KOPT-K1 (cell line): ENCODE results near the gene PYGM.
A peak's percentile ranks its signal among the peaks of the same experiment; 100 is the strongest.

Source experiments
- H3K27ac ChIP-seq: fragments of 200-600 bp; sonication (generic); 2 replicates; pipeline ENCODE4 v1.5.1; 2016; ENCODE audit warnings: antibody characterized with exemption, mild to moderate bottlenecking, low read depth, low read length; ENCODE audit not compliant: poor library complexity, severe bottlenecking
- H3K36me3 ChIP-seq: fragments of 200-600 bp; sonication (generic); 2 replicates; pipeline ENCODE4 v1.5.1; 2017; ENCODE audit warnings: antibody characterized with exemption, mild to moderate bottlenecking, low read length, moderate library complexity; ENCODE audit not compliant: insufficient read depth
- H3K9me3 ChIP-seq: fragments of 200-600 bp; sonication (generic); 2 replicates; pipeline ENCODE4 v1.5.1; 2017; ENCODE audit warnings: antibody characterized with exemption, low read length, mild to moderate bottlenecking; ENCODE audit not compliant: insufficient read depth, poor library complexity, severe bottlenecking

Gene PYGM

DNA sequence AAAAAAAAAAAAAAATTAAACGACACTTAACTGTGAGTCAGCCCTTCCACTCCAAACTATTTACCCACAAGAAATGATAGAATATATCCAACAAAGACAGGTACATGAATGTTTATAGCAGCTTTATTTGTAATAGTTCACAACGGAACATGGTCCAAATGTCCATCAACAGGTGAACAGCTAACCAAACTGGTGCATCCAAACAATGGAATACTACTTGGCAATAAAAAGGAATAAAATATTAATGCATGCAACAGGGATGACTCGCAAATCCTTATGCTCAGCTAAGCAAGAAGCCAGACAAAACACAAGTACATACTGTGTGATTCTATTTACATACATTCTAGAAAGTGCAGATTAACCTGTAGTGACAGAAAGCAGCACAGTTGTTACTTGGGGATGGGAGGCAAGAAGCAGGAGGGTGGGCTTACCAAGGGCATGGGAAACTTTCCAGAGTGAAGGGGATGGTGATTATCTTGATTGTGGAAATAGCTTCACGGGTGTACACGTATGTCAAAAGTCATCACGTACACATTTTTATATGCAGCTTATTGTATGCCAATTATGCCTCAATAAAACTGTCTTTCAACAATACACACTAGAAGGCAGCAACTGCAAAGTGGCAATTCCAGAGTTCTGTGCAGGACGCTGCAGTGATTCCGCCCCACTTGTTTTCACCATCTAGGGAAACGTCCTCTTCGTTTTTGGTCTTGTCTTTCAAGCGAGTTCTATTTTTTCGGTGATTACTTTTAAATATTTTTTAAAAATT is 25.2 kb upstream of the PYGM start:
- peaks cover 25% of the 10 kb centered on the region; the same call in 1 of the 2 replicates for H3K36me3 ChIP-seq
- H3K27ac ChIP-seq, result no peak overlapping the region
- H3K9me3 ChIP-seq, result no peaks in the 10 kb centered on the region

DNA sequence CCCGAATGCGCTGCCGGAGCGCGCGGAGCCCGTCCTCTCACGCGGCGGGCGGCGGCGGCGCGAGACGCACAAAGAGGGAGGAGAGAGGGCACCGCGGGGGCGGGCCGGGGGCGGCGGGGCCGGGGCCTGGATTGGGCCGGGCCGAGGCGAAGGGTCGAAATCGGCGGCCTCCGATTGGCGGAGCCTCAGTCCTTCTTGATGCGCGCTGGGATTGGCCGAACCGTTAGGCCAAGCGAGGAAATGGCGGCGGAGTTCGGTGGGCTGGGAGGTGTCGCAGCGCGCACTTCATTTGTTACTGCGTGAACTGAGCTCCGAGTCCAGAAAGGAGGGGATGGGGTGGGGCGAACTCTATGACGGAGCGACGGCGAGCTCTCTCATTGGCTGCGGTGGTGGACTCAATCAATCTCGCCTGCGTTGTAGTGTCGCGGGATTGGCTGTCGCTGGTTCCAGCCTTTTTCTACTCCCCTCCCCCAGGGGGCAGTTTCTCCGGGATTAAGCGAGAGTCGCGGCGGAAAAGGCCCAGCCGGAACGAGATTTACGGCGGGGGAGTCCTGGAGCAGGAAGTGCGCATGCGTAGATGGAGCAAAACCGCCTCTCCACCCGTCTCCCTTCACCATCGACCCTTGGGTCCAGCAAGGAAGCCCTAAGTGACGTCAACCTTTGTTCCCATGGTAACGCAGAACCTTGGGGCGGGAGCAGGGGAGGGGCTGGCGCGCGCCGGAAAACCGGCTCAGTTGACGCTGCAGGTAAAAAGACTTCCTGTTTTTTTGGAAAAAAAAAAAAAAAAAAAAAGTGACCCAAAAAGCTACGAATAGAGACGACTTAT is 18.9 kb upstream of the PYGM start, which contains the start of gene SF1:
Gene SF1 (minus strand): TSS at position 70 of the 826 bp plus-strand sequence. CDS start 150 bp downstream, outside the sequence.
- Histone ChIP-seq H3K9me3 (no peaks in the 10 kb centered on the region), H3K36me3 (peaks cover 39% of the 10 kb centered on the region), H3K27ac (peak within 1 kb of the TSS; percentile 94)

DNA sequence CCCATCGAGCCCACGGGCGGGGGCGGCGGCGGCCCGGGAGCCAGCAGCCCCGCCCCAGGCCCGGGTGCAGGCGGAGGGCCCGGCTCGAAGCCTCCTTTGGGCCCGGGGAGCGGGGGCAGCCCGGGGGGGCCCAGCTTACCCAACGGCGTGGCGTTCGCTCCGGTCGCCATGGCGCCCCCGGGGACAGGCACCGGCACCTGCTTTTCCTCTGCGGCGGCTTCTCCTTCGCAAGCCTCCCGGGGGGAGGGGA is 18.4 kb upstream of the PYGM start:
- Histone ChIP-seq H3K9me3 (no peaks in the 10 kb centered on the region), H3K36me3 (peaks cover 44% of the 10 kb centered on the region), H3K27ac (peak overlapping the region; percentile 94)

DNA sequence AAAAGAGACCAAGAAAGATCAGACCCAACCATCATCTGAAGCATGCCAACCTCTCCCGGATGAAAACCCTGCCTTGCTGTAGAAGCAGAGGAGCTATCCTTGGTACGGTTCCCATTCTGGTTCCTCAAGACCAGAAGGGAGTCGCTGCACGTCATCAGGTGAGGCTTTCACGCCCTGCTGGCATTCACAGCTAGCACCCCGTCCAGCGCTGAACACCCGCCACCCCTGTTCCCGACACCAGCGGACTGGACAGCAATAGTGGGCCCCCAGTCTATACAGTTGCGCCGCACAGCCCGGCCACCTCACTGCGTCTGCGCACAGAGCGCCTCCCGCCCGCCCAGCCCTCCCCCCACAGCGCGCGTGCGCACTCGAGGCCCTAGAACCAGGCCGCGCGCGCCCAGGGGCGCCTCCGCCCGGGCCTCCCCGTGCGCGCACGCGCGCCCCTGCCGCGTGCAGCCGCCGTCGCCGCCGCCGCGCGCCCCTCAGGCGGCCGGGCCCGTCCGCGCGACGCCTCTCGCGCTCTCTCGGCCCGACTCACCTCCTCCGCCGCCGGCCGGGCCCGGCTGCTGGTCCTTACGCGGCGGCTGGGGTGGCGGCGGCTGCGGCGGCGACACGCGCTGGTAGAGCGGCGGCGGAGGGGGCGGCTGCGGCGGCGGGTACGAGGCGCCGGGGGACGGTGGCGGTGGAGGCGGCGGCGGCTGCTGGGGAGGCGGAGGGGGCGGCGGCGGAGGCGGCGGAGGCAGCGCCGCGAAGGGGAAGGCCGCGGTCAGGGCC is 17.9 kb upstream of the PYGM start:
- H3K27ac ChIP-seq, result peak overlapping the region; percentile 94

DNA sequence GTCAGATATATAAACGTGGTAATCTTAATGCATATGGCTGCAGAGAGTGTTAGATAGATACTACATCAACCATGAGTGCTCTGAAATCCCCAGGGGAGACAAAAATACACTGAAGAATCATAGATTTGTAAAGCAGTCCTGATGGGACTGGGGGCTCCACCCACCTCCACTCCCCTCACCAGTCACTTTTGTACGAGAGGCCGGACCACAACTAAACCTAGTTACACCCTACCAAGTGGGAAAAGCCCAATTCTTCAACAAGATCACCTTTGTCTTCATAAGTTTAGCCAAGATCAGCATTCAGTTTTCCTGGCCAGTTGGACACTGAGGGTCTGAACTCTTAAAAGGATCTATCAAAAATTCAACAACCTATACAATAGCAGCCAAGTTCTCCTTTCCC is 17.1 kb upstream of the PYGM start:
- Histone ChIP-seq H3K9me3 (no peaks in the 10 kb centered on the region), H3K27ac (peak overlapping the region; percentile 94), H3K36me3 (peaks cover 57% of the 10 kb centered on the region)

More for the DNA sequence above, 17.9 kb upstream of the PYGM start:
- H3K9me3 ChIP-seq, result no peaks in the 10 kb centered on the region
- peaks cover 49% of the 10 kb centered on the region for H3K36me3 ChIP-seq

DNA sequence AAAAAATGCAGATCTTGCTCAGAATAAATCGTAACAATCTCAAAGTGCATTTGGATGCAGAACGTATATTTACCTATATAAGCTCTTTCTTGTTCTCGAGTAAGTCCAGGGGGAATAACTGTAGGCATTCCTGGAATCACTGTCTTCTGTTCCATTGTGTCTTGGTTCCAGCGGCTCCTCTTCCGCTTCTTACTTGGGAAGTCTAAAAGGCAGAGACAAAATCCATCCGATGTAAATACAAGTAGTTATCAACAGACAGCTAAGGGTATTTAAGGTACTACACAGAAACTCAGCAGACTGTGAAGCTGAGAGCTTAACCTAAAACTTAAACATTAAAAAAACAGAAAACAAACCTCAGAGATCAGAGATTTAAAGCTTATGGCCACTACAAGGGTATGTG is 16.7 kb upstream of the PYGM start:
- peaks cover 61% of the 10 kb centered on the region for H3K36me3 ChIP-seq
- H3K9me3 ChIP-seq, result no peaks in the 10 kb centered on the region
- no peak overlapping the region for H3K27ac ChIP-seq

DNA sequence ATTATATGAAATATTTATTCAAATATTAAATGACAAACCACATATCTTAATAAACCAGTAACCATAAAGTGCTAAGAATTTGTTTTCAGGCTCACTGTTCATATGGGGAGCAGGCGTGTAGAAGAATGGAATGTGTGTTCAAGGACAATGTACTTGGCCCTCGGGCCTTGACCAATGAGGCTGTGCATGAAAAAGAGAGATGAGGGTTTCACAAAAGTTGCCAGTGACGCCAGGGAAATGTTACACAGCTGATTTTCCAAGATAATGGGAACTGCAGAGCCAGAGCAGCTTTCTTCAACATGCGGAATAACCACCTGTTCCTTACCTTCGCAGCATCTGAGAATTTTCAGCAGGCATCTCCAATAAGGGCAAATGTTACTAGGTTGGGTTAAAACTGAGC is 14.4 kb upstream of the PYGM start:
- H3K27ac ChIP-seq, result no peak overlapping the region
- H3K9me3 ChIP-seq, result no peaks in the 10 kb centered on the region
- peaks cover 84% of the 10 kb centered on the region for H3K36me3 ChIP-seq

DNA sequence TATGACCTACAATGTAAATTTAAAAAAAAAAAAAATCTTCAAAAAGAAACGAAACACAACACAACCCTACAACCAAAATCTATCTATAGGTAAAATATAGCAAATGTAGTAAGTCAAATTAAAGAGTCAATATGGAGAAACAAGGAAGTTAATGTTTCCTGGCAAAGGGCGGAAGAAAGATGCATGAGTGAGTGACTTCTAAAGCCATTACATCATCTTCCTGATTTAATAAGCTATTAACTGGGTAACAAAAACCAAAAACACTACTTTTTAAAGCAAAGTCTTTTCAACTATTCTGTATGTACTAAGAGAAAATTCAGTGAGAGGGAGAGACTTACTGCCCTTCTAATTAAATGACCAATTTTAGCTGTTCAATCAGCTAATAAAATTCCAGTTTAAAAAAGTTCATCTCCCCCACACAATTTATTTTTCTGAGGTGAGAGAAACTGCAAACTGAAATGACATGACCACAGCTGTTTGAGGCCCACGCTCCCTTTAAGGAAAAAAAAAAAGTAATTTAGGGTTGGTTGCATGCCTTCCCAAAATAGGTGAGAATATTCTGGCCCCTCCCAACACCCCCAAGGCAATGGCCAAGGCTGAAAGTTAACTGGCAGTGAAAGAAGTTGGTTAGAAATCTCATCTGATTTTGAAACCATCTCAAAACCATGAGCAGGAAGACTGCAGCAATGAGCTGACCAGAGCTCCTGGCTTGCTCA is 12.7 kb upstream of the PYGM start:
- no peaks in the 10 kb centered on the region for H3K9me3 ChIP-seq
- no peak overlapping the region for H3K27ac ChIP-seq
- peaks cover 100% of the 10 kb centered on the region for H3K36me3 ChIP-seq

DNA sequence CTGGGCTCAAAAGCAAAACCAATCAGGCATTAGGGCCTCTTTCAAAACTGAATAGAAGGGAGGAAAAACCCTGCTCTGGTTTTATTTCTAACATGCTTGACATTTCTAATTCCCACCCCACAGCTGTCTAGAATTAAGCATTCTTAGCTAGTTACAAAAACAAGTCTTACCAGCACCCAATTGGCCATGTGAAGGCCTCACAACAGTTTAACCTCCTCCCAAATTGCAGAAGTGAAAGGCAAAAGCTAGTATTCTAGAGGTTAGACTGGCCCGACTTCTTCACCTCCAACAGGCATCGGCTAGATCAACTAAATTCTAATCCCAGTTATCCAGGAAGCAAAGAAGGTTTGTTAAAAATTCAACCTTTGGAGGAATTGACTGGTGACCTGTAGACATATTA is 12.1 kb upstream of the PYGM start:
- H3K9me3 ChIP-seq, result no peaks in the 10 kb centered on the region
- no peak overlapping the region for H3K27ac ChIP-seq
- H3K36me3 ChIP-seq, result peaks cover 100% of the 10 kb centered on the region

DNA sequence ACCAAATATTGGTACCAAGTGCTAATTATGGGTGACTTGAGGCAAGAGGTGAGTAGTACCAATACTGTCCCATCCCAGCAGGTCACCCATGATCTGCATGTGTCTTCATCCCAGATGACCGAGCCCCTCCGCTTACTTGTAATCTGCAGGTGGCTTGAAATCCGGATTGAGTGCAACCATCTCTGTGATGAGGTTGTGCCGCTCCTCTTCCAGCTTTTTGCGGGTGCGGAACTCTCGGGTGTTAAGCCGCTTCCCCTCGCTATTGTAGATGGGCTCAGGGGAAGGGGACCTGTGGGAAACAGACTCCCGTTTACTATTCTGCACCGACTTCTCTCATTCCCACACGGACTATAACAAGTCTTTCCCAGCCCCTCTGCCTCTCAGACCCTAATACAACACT is 10.3 kb upstream of the PYGM start:
- Histone ChIP-seq H3K9me3 (no peaks in the 10 kb centered on the region), H3K36me3 (peaks cover 99% of the 10 kb centered on the region), H3K27ac (no peak overlapping the region)

DNA sequence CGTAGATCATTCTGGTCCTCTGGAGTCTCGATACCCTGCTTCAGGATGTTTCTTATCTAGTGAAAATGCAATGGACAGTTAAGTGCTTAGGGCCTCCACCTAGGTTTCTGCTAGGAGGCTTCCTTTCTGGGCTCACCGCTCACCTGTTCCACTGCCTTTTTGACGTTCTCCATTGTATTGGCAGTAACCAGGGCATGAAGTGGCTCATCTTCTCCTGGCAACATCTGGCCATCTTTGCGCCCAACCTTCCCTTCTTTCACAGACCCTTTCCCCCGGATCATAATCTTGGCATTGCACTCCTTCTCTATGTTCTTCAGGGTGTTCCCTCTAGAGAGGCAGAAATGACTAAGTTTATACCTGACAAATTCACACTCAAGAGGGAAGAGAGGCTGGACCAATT is 9.5 kb upstream of the PYGM start:
- H3K36me3 ChIP-seq, result peaks cover 97% of the 10 kb centered on the region
- no peaks in the 10 kb centered on the region for H3K9me3 ChIP-seq
- no peak overlapping the region for H3K27ac ChIP-seq

DNA sequence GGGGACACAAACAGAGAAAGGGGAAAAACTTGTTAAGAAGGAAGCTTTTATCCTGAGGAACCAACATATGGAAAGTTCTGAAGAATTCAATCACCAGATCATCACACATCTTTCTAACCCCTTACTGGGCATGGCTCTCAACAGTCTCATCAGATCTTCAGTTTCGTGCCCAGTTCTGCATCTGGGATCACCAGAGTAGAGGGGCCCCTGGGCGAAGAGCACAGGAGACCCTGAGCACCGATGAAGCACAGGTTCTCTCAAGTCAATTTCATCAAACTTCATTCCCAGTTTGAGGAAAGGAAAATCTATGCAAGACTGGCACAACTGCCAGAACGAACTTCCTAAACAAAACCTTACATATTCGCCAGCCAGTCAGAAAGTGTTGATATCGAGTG is 8.5 kb upstream of the PYGM start:
- Histone ChIP-seq H3K9me3 (no peaks in the 10 kb centered on the region), H3K27ac (no peak overlapping the region), H3K36me3 (peaks cover 96% of the 10 kb centered on the region)

DNA sequence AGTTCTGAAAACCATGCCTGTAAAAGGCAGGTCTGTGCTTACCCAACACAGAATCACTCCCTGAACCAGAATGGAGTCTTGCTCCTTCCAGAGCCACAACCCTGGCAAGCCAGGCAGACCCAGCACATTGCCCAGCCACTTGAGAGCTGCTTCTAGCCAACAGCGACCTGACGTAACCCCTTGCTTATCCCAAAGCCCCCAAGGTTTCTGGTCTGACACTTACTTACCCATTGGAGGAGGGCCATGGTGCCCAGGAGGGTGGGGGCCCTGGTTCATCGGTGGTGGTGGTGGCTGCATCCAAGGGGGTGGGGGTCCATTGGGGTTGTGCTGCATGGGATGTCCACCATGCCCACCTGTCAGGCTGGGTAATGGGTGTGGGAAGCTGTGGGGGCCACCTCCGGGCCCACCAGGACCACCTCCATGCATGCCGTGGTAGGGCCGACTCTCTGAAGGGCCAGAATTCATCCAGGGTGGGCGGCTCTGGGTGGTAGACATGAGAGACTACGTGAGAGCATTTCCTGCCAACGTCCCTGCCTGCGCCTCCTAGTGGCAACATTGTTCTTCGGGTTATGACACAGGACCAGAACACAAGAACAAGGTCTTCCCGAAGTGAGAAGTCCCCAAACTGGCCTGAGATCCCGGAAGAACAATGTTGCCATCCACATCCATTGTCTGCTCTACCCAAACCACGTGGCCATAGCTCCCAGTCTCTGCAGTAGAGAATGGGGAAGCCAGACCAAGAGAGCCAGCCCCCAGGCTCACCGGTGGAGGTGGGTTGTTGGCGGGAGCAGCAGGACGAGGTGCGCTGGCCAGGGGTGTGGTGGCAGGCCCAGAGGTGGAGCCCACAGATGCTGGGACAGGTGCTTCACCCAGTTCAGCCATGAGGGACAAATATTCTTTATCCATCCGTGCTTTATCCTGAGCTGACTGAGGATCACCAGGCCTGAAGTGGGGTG is 7.8 kb upstream of the PYGM start:
- H3K36me3 ChIP-seq, result peaks cover 96% of the 10 kb centered on the region
- peak overlapping the region; percentile 20 for H3K27ac ChIP-seq
- H3K9me3 ChIP-seq, result no peaks in the 10 kb centered on the region

DNA sequence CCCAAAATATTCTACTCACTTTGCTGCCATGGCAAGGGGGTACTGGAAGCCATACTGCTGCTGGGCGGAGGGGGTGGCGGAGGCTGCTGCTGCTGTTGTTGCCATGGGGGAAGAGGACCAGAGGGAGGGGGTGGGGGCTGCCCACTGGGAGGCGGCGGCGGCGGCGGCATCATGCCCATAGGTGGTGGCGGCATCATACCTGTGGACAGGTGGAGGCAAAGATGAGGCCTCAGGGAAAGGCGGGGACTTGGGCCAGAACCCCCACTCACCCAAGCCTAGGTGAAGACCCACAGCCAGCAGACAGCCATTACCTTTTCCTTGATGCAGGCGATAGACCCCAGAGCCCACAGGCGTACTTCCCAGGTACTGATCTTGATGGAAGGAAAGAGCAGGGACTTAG is 7.1 kb upstream of the PYGM start:
- Histone ChIP-seq H3K36me3 (peaks cover 96% of the 10 kb centered on the region), H3K27ac (peak overlapping the region; percentile 20), H3K9me3 (no peaks in the 10 kb centered on the region)
